Upper lobe of left lung (tissue), 6 donors: ENCODE data around the gene ROS1. TPM values are rescaled to one million over a fixed set of nuclear protein-coding genes. Genes with fewer than 3 reads are reported as not detected.

Experiments used
- ATAC-seq, 2 donors: fragments of 200-7000 bp; cut with Tn5 transposase; one replicate each; pipeline ENCODE4 v1.9.1; 2022; ENCODE audit warnings: mild to moderate bottlenecking in 2 of 2, moderate library complexity in 2 of 2; ENCODE audit not compliant: low FRiP score in 2 of 2
- DNase-seq, 2 donors: peaks; one replicate each; pipeline ENCODE4 v3.0.0-alpha.2; 2019 to 2020
- H3K27ac ChIP-seq, 4 donors: fragments of 200-600 bp; sonication (generic); one replicate each; pipeline ENCODE4 v1.5.1; 2016 to 2019
- H3K27me3 ChIP-seq, 4 donors: fragments of 200-600 bp; sonication (generic); one replicate each; pipeline ENCODE4 v1.5.1; 2017 to 2019
- H3K36me3 ChIP-seq, 4 donors: fragments of 200-600 bp; sonication (generic); one replicate each; pipeline ENCODE4 v1.5.1; 2016 to 2019
- H3K4me1 ChIP-seq, 4 donors: fragments of 200-600 bp; sonication (generic); one replicate each; pipeline ENCODE4 v1.5.1; 2018 to 2019
- H3K4me3 ChIP-seq, 4 donors: fragments of 200-600 bp; sonication (generic); one replicate each; pipeline ENCODE4 v1.5.1; 2017 to 2019; ENCODE audit warnings: mild to moderate bottlenecking in 2 of 4, moderate library complexity in 1 of 4
- H3K9me3 ChIP-seq, 4 donors: fragments of 200-600 bp; sonication (generic); one replicate each; pipeline ENCODE4 v1.5.1; 2018 to 2019
- EP300 ChIP-seq, 4 donors: sonication (generic); formaldehyde crosslinking; IDR thresholded peaks; one replicate each; pipeline ENCODE4 v1.5.1; 2017; ENCODE audit warnings: antibody characterized with exemption in 4 of 4, control low read depth in 2 of 4
- POLR2A ChIP-seq, 4 donors: fragments of 450-650 bp; IDR thresholded peaks; one replicate each; pipeline ENCODE4 v1.5.1; 2016 to 2017; ENCODE audit warnings: antibody characterized with exemption in 4 of 4, mild to moderate bottlenecking in 2 of 4
- POLR2AphosphoS5 ChIP-seq, 2 donors: sonication (generic); formaldehyde crosslinking; IDR thresholded peaks; one replicate each; pipeline ENCODE4 v1.5.1; 2017; ENCODE audit warnings: antibody characterized with exemption in 2 of 2
- WGBS, 2 donors: methylation state at CpG; one replicate each; pipeline ENCODE4 v1.1.5; 2017 to 2018; 5-methylcytosine and 5-hydroxymethylcytosine counted together
- total RNA-seq, 6 donors: library from RNA; depleted of rRNA in 4 of 6; stranded (reverse); fragments of >200 nt in 4 of 6; gene quantifications; one replicate each; pipeline versions ENCODE4 v1.1.0 to v1.2.1, GENCODE V29; 2016 to 2021
- TF ChIP-seq, protein P1 (sequence below), 6 experiments: fragments of 450-650 bp in 4 of 6; fragments of 200-600 bp in 2 of 6; sonication (generic) in 2 of 6; IDR thresholded peaks; one replicate each; pipeline ENCODE4 v1.5.1; 2016 to 2019; ENCODE audit warnings: antibody characterized with exemption in 6 of 6
- donor health status: DM: no; HTN: no; CAD: no; lungs with moderate emphysema.
- donor health status: DM: no; HTN: yes; CAD: no; lungs with severe emphysema.

The ROS1 gene
- total RNA-seq, 6 donors from 2014 or later, result 39.1 to 190 (median 114) TPM

GRCh38 chr6:117467876-117468275 is 42.1 kb upstream of the ROS1 start:
- H3K27ac ChIP-seq, result no peak overlapping the region
- no peaks in the 10 kb centered on the region for H3K36me3 ChIP-seq
- no peak overlapping the region for H3K4me3 ChIP-seq
- H3K27me3 ChIP-seq, result no peaks in the 10 kb centered on the region
- DNase-seq (no peak), ATAC-seq (no peak)
- TF ChIP-seq EP300 (IDR thresholded peaks at IDR 0.05) (no peak), POLR2A (IDR thresholded peaks at IDR 0.05) (no peak), POLR2AphosphoS5 (IDR thresholded peaks at IDR 0.05) (no peak)
- TF ChIP-seq, protein P1, sequence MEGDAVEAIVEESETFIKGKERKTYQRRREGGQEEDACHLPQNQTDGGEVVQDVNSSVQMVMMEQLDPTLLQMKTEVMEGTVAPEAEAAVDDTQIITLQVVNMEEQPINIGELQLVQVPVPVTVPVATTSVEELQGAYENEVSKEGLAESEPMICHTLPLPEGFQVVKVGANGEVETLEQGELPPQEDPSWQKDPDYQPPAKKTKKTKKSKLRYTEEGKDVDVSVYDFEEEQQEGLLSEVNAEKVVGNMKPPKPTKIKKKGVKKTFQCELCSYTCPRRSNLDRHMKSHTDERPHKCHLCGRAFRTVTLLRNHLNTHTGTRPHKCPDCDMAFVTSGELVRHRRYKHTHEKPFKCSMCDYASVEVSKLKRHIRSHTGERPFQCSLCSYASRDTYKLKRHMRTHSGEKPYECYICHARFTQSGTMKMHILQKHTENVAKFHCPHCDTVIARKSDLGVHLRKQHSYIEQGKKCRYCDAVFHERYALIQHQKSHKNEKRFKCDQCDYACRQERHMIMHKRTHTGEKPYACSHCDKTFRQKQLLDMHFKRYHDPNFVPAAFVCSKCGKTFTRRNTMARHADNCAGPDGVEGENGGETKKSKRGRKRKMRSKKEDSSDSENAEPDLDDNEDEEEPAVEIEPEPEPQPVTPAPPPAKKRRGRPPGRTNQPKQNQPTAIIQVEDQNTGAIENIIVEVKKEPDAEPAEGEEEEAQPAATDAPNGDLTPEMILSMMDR (IDR thresholded peaks at IDR 0.05), result no peak
- no peaks in the 10 kb centered on the region for H3K9me3 ChIP-seq
- 87 to 91% methylated on average over 4 of the region's 4 CpGs for WGBS, 2 donors
- H3K4me1 ChIP-seq, result peaks cover 0 to 4% (median 0%) of the 10 kb centered on the region in 4 donors

- ATAC-seq, result no peak
- Histone ChIP-seq H3K9me3 (no peaks in the 10 kb centered on the region), H3K4me3 (no peak overlapping the region), H3K36me3 (no peaks in the 10 kb centered on the region), H3K27ac (no peak overlapping the region), H3K27me3 (no peaks in the 10 kb centered on the region), H3K4me1 (peaks cover 0 to 4% (median 0%) of the 10 kb centered on the region in 4 donors)
- TF ChIP-seq, protein P1 (IDR thresholded peaks at IDR 0.05), result no peak
- TF ChIP-seq POLR2A (IDR thresholded peaks at IDR 0.05) (no peak), EP300 (IDR thresholded peaks at IDR 0.05) (no peak), POLR2AphosphoS5 (IDR thresholded peaks at IDR 0.05) (no peak)
- DNase-seq, result no peak
- 26 to 32% methylated on average over 1 of the region's 1 CpG for WGBS, 2 donors
These were observed 39.9 kb upstream of the ROS1 start for GRCh38 chr6:117465691-117466090.

DNA sequence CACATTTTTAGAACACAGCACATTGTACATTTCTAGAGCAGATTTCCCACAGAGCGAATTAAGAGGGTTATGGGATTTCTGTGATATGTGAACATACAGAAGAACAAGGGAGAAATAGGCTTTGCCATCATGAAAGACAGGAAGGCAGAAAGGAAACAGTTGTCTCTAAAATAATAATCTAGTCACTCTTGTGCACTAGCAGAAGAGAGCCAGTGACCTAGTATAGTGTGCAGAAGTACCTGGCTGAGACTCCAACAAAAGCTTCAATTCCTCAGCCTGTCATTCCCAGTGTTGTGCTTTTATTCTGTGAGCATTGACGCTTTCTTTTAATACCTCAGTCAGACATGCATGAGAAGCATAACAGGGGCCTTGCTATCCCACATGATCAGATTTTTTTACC is 39.0 kb upstream of the ROS1 start:
- ATAC-seq (no peak), DNase-seq (no peak)
- H3K36me3 ChIP-seq, result no peaks in the 10 kb centered on the region
- peaks cover 0 to 4% (median 0%) of the 10 kb centered on the region in 4 donors for H3K4me1 ChIP-seq
- H3K9me3 ChIP-seq, result no peaks in the 10 kb centered on the region
- H3K27me3 ChIP-seq, result no peaks in the 10 kb centered on the region
- WGBS, 2 donors, result 67 to 74% methylated on average over 2 of the region's 2 CpGs
- H3K4me3 ChIP-seq, result no peak overlapping the region
- no peak overlapping the region for H3K27ac ChIP-seq
- TF ChIP-seq, protein P1 (IDR thresholded peaks at IDR 0.05), result no peak
- TF ChIP-seq POLR2A (IDR thresholded peaks at IDR 0.05) (no peak), POLR2AphosphoS5 (IDR thresholded peaks at IDR 0.05) (no peak), EP300 (IDR thresholded peaks at IDR 0.05) (no peak)

- no peak for DNase-seq
- no peak for ATAC-seq
- Histone ChIP-seq H3K27ac (no peak overlapping the region), H3K9me3 (no peaks in the 10 kb centered on the region), H3K4me3 (no peak overlapping the region), H3K36me3 (no peaks in the 10 kb centered on the region), H3K4me1 (peaks cover 0 to under 1% (median 0%) of the 10 kb centered on the region in 4 donors), H3K27me3 (no peaks in the 10 kb centered on the region)
- no peak for TF ChIP-seq POLR2A (IDR thresholded peaks at IDR 0.05)
- TF ChIP-seq, protein P1 (IDR thresholded peaks at IDR 0.05), result no peak
- no peak for TF ChIP-seq POLR2AphosphoS5 (IDR thresholded peaks at IDR 0.05)
- TF ChIP-seq EP300 (IDR thresholded peaks at IDR 0.05), result no peak
- WGBS, 2 donors, result 70 to 76% methylated on average over 4 of the region's 4 CpGs
These were observed 38.3 kb upstream of the ROS1 start for GRCh38 chr6:117463762-117464665.
